Measurements from ENCODE around the gene DGKI. TPM values are rescaled to one million over a fixed set of nuclear protein-coding genes. Genes with fewer than 3 reads are reported as not detected.

Gene DGKI
- total RNA-seq, 1 experiment from 2014 or later = 0.55 TPM

GRCh38 chr7:137354396-137354795 is 492.4 kb downstream of the DGKI start:
- Histone ChIP-seq H2BK5ac (ENCODE audit: insufficient read length, low read length) (no peak overlapping the region), H2BK12ac (ENCODE audit: insufficient read length, low read depth, low read length) (no peak overlapping the region), H4K20me1 (ENCODE audit: control insufficient read depth, insufficient read depth, insufficient read length) (no peaks in the 10 kb centered on the region), H3K9me3 (ENCODE audit: control insufficient read depth, low read depth, low read length) (peaks cover 10% of the 10 kb centered on the region), H2AK5ac (ENCODE audit: insufficient read length, low read length) (no peak overlapping the region), H3K4me2 (ENCODE audit: insufficient read depth, insufficient read length, low read length) (no peak overlapping the region), H2AFZ (ENCODE audit: low read length) (no peak overlapping the region), H3K56ac (ENCODE audit: insufficient read length, low read depth, low read length) (no peak overlapping the region), H3K79me1 (ENCODE audit: insufficient read depth, low read depth, low read length, poor library complexity, severe bottlenecking) (no peaks in the 10 kb centered on the region), H3K4me1 (ENCODE audit: insufficient read depth, low read length) (no peaks in the 10 kb centered on the region), H3T11ph (ENCODE audit: low read length) (no peak overlapping the region), H3K27ac (ENCODE audit: insufficient read length, low read depth, low read length) (no peak overlapping the region), H4K8ac (replicated peaks; ENCODE audit: insufficient read length, low read depth, low read length) (no peak overlapping the region), H3K18ac (ENCODE audit: insufficient read length, low read depth, low read length) (no peak overlapping the region), H2BK120ac (ENCODE audit: low read depth, low read length, poor library complexity, severe bottlenecking) (no peak overlapping the region), H2BK15ac (ENCODE audit: low read depth, low read length) (no peak overlapping the region), H4K91ac (ENCODE audit: insufficient read length, low read depth, low read length) (no peak overlapping the region), H3K14ac (ENCODE audit: insufficient read depth, low read length) (no peak overlapping the region), H3K79me2 (ENCODE audit: insufficient read depth, low read length) (no peaks in the 10 kb centered on the region), H2BK20ac (ENCODE audit: low read depth, low read length, poor library complexity, severe bottlenecking) (no peak overlapping the region), H3K23ac (ENCODE audit: insufficient read length, low read depth, low read length) (no peak overlapping the region), H3K27me3 (ENCODE audit: insufficient read depth, low read length) (no peaks in the 10 kb centered on the region), H3K9ac (ENCODE audit: extremely low read depth, insufficient read length, low read length) (no peak overlapping the region), H3K4ac (ENCODE audit: low read depth, low read length) (no peak overlapping the region), H3K23me2 (ENCODE audit: insufficient read length, low read depth, low read length, poor library complexity, severe bottlenecking) (no peaks in the 10 kb centered on the region), H4K5ac (ENCODE audit: insufficient read length, low read depth, low read length) (no peak overlapping the region)
- H3K27ac Mint-ChIP-seq = no peak overlapping the region
- no peak overlapping the region for H3K4me3 Mint-ChIP-seq
- no CpG with 5 or more reads among the region's 5 CpGs for WGBS (ENCODE audit: extremely low coverage, insufficient read length, low lambda C conversion rate)
- no peak for DNase-seq
- H3K4me1 Mint-ChIP-seq = no peaks in the 10 kb centered on the region
- peaks cover 17 to 26% (median 20%) of the 10 kb centered on the region in 3 experiments for H3K36me3 Mint-ChIP-seq (ENCODE audit: insufficient read depth in 1 of 3, low read depth in 3 of 3)
- H3K27me3 Mint-ChIP-seq (ENCODE audit: low read depth) = no peaks in the 10 kb centered on the region
- peaks cover 32% of the 10 kb centered on the region in 2 experiments for H3K9me3 Mint-ChIP-seq
- TF ChIP-seq CTCF (conservative IDR thresholded peaks at IDR 0.05) = no peak
